HG03135 (cell line): Measurements from ENCODE around the gene LRRC27.

Experiments
- ATAC-seq: cut with Tn5 transposase; IDR thresholded peaks from one replicate; pipeline ENCODE4 v1.9.1; 2021; ENCODE audit warnings: mild to moderate bottlenecking, moderate library complexity; ENCODE audit not compliant: unreplicated experiment

Gene LRRC27

GRCh38 chr10:132421847-132422751, 90.1 kb downstream of the LRRC27 start:
- ATAC-seq: peak; percentile 49

- no peak for ATAC-seq
These were observed 91.2 kb downstream of the LRRC27 start for GRCh38 chr10:132422903-132423825.

GRCh38 chr10:132423966-132424861, 92.2 kb downstream of the LRRC27 start:
- ATAC-seq: no peak

GRCh38 chr10:132425029-132425756, 93.2 kb downstream of the LRRC27 start:
- no peak for ATAC-seq

- no peak for ATAC-seq
These were observed 93.8 kb downstream of the LRRC27 start for GRCh38 chr10:132425757-132426155.

- ATAC-seq: no peak
These were observed 95.2 kb downstream of the LRRC27 start for GRCh38 chr10:132427006-132427771.

- ATAC-seq: no peak
These were observed 96.0 kb downstream of the LRRC27 start for GRCh38 chr10:132427939-132428367.

- ATAC-seq: no peak
These were observed 96.5 kb downstream of the LRRC27 start for GRCh38 chr10:132428486-132428995.
